GM12878 (cell line): Measurements from ENCODE around the gene CBFA2T3. TPM values are rescaled to one million over a fixed set of nuclear protein-coding genes. Genes with fewer than 3 reads are reported as not detected.

Source experiments
- ATAC-seq: fragments of 200-7000 bp; cut with Tn5 transposase; 3 replicates; pipeline ENCODE4 v1.9.1; 2020; ENCODE audit warnings: mild to moderate bottlenecking, moderate library complexity
- BruUV-seq: library from RNA; stranded (reverse); fragments of 400-500 nt; replicated peaks from 2 replicates; lab custom pipeline; 2021; lab: Mats Ljungman, UMichigan
- CTCF ChIA-PET: fragments of 300-600 bp; sonication (Branson Sonifier 250); formaldehyde crosslinking; extraction: SDS; loops from one replicate; lab custom pipeline; 2021; ENCODE audit warnings: inconsistent platforms; lab: Yijun Ruan, JAX
- POLR2A ChIA-PET: fragments of 350-600 bp; formaldehyde crosslinking; extraction: SDS; loops from one replicate; lab custom pipeline; 2021; ENCODE audit warnings: inconsistent platforms; lab: Charles Lee
- RAD21 ChIA-PET: fragments of 300-600 bp; sonication (Branson Sonifier 250); formaldehyde crosslinking; loops from one replicate; lab custom pipeline; 2023; ENCODE audit warnings: antibody characterized with exemption; ENCODE audit not compliant: unreplicated experiment; lab: Charles Lee
- SMC1A ChIA-PET: fragments of 300-600 bp; sonication (Branson Sonifier 250); formaldehyde crosslinking; loops from one replicate; lab custom pipeline; 2023; ENCODE audit not compliant: unreplicated experiment, uncharacterized antibody; lab: Charles Lee
- DNase-seq: peaks from one replicate; pipeline ENCODE4 v3.0.0-alpha.2; 2011; ENCODE audit warnings: low read depth, low spot score
- FAIRE-seq: peaks from 3 replicates; lab custom pipeline; 2011; peaks lifted over from hg19 to GRCh38; lab: Jason Lieb, UNC
- H2AFZ ChIP-seq: 2 replicates; pipeline ENCODE4 v1.6.0; 2011; ENCODE audit warnings: low read depth, low read length, control low read depth; ENCODE audit not compliant: control insufficient read depth
- H3K27ac ChIP-seq: 2 replicates; pipeline ENCODE4 v1.5.1; 2011; ENCODE audit warnings: control low read depth; ENCODE audit not compliant: control insufficient read depth, insufficient read depth
- H3K27me3 ChIP-seq, 2 experiments: replicated peaks in 1 of 2; 2 replicates each; pipeline versions ENCODE4 v1.6.0 to v1.6.1; 2011; ENCODE audit warnings: low read length in 1 of 2; ENCODE audit not compliant: control insufficient read depth in 2 of 2, insufficient read depth in 2 of 2
- H3K36me3 ChIP-seq, 2 experiments: 2 replicates each; pipeline ENCODE4 v1.5.1; 2011; ENCODE audit warnings: low read length in 1 of 2; ENCODE audit not compliant: control insufficient read depth in 2 of 2, insufficient read depth in 2 of 2
- H3K4me1 ChIP-seq: 2 replicates; pipeline ENCODE4 v1.6.1; 2011; ENCODE audit warnings: mild to moderate bottlenecking, low read length, moderate library complexity, mixed read lengths; ENCODE audit not compliant: control insufficient read depth, insufficient read depth
- H3K4me2 ChIP-seq: 2 replicates; pipeline ENCODE4 v1.6.0; 2011; ENCODE audit warnings: control low read depth; ENCODE audit not compliant: control insufficient read depth, insufficient read depth
- H3K4me3 ChIP-seq: fragments of 200-600 bp; sonication (generic); 2 replicates; pipeline ENCODE4 v1.5.1; 2016
- H3K79me2 ChIP-seq: 2 replicates; pipeline ENCODE4 v1.6.0; 2011; ENCODE audit warnings: low read length; ENCODE audit not compliant: control insufficient read depth, insufficient read depth
- H3K9ac ChIP-seq: 2 replicates; pipeline ENCODE4 v1.8.0; 2011; ENCODE audit warnings: low read length, control low read depth, mixed read lengths; ENCODE audit not compliant: control insufficient read depth, insufficient read depth
- H3K9me3 ChIP-seq: replicated peaks from 3 replicates; pipeline ENCODE4 v1.5.1; 2011; ENCODE audit warnings: mild to moderate bottlenecking, low read length; ENCODE audit not compliant: control insufficient read depth, insufficient read depth
- H4K20me1 ChIP-seq: 2 replicates; pipeline ENCODE4 v1.6.0; 2011; ENCODE audit not compliant: control insufficient read depth, insufficient read depth
- ATF3 ChIP-seq: IDR thresholded peaks from 2 replicates; pipeline ENCODE4 v1.6.1; 2011; ENCODE audit warnings: low read depth, mild to moderate bottlenecking, low read length, moderate library complexity, borderline replicate concordance; ENCODE audit errors: extremely low read depth
- E2F4 ChIP-seq: IDR thresholded peaks from 2 replicates; pipeline ENCODE4 v1.6.1; 2012; ENCODE audit warnings: low read depth, low read length, improper control_type of control experiment
- GABPA ChIP-seq: IDR thresholded peaks from 2 replicates; pipeline ENCODE4 v1.6.1; 2014; ENCODE audit warnings: antibody characterized with exemption, low read depth, mild to moderate bottlenecking, inconsistent platforms
- KDM1A ChIP-seq: fragments of 200-600 bp; sonication (generic); IDR thresholded peaks from 2 replicates; pipeline ENCODE4 v1.6.1; 2016; ENCODE audit warnings: borderline replicate concordance
- MXI1 ChIP-seq: fragments of 150-350 bp; IDR thresholded peaks from 2 replicates; pipeline ENCODE4 v1.6.1; 2011; ENCODE audit warnings: low read depth, mild to moderate bottlenecking, inconsistent platforms, low read length, improper control_type of control experiment
- NRF1 ChIP-seq: conservative IDR thresholded peaks from 2 replicates; pipeline ENCODE4 v1.6.1; 2011; ENCODE audit warnings: mild to moderate bottlenecking, low read depth, low read length, improper control_type of control experiment
- PAX5 ChIP-seq: IDR thresholded peaks from 2 replicates; pipeline ENCODE4 v1.6.1; 2011; ENCODE audit warnings: low read depth, low read length, borderline replicate concordance
- POLR2AphosphoS5 ChIP-seq: IDR thresholded peaks from 2 replicates; pipeline ENCODE4 v1.6.1; 2011; ENCODE audit warnings: mild to moderate bottlenecking, low read length, inconsistent platforms
- SIX5 ChIP-seq: IDR thresholded peaks from 2 replicates; pipeline ENCODE4 v1.6.1; 2011; ENCODE audit warnings: mild to moderate bottlenecking, low read depth, low read length, moderate library complexity; ENCODE audit not compliant: severe bottlenecking
- SP1 ChIP-seq: IDR thresholded peaks from one replicate; pipeline ENCODE4 v1.6.1; 2011; ENCODE audit warnings: low read depth, low read length
- WRNIP1 ChIP-seq: IDR thresholded peaks from 2 replicates; pipeline ENCODE4 v1.6.1; 2011; ENCODE audit warnings: low read depth, low read length, improper control_type of control experiment, borderline replicate concordance
- ZBED1 ChIP-seq: IDR thresholded peaks from 2 replicates; pipeline ENCODE4 v1.6.1; 2016; ENCODE audit warnings: borderline replicate concordance
- ZZZ3 ChIP-seq: IDR thresholded peaks from 2 replicates; pipeline ENCODE4 v1.6.1; 2011; ENCODE audit warnings: low read depth; ENCODE audit not compliant: control insufficient read depth, insufficient read length
- WGBS: methylation state at CpG from one replicate; pipeline ENCODE4 v1.1.6; 2016; ENCODE audit warnings: low lambda C conversion rate; ENCODE audit not compliant: insufficient replicate concordance, insufficient coverage; ENCODE audit errors: missing lambda C conversion rate; 5-methylcytosine and 5-hydroxymethylcytosine counted together
- in situ Hi-C: fragments of 300-500 bp; cut with MboI; formaldehyde crosslinking; loops from 9 replicates; pipeline ENCODE4 v1.14.3; 2018; ENCODE audit warnings: mixed read lengths
- intact Hi-C: fragments of 100-400 bp; cut with micrococcal nuclease; formaldehyde crosslinking; loops from one replicate; pipeline ENCODE4 v1.14.2; 2022; ENCODE audit not compliant: unreplicated experiment
- polyA plus RNA-seq, 11 experiments: library from polyadenylated mRNA; depleted of rRNA in 4 of 11; unstranded in 6 of 11; stranded (reverse) in 5 of 11; fragments of >200 nt; fragmentation: Nextera tagmentation in 4 of 11; fragmentation: Illumina TruSeq in 1 of 11; extraction: Ambion mirVana in 4 of 11; extraction: Trizol in 1 of 11; gene quantifications; 1 replicate in 1 of 11; 2 replicates in 10 of 11; pipeline versions ENCODE4 v1.2.1 to v1.2.3, GENCODE V29; 2011 to 2016; ENCODE audit warnings: inconsistent platforms in 2 of 11, missing spikeins in 2 of 11, low read depth in 1 of 11
- total RNA-seq, 4 experiments: library from RNA; depleted of rRNA in 3 of 4; stranded (reverse); fragments of >200 nt in 3 of 4; fragmentation: Illumina TruSeq in 1 of 4; extraction: Trizol in 1 of 4; gene quantifications; 2 replicates each; pipeline versions ENCODE4 v1.2.1 to v1.2.3, GENCODE V29; 2013 to 2021

Gene CBFA2T3
- total and polyA plus RNA-seq, 10 of the 15 experiments (the other 5 are each of a cell fraction or from before 2014, with no cell fraction given): 0.69 to 42.6 (median 4.5) TPM

GRCh38 chr16:88872650-88873331, 104.2 kb downstream of the CBFA2T3 start:
- H3K79me2 ChIP-seq: no peaks in the 10 kb centered on the region
- H3K27ac ChIP-seq: no peak overlapping the region
- H3K9ac ChIP-seq: no peak overlapping the region
- in situ Hi-C loops: no loop called here
- POLR2A ChIA-PET: no interaction called here
- H3K9me3 ChIP-seq: no peaks in the 10 kb centered on the region
- 19% methylated on average over 25 of the region's 25 CpGs for WGBS
- RAD21 ChIA-PET: no interaction called here
- CTCF ChIA-PET: no interaction called here
- no peak; the same call in 2 of the 3 replicates for ATAC-seq
- H3K36me3 ChIP-seq: no peaks in the 10 kb centered on the region
- H3K4me3 ChIP-seq: no peak overlapping the region
- TF ChIP-seq NRF1 (no peak), POLR2AphosphoS5 (peak; percentile 8; the same call in 1 of the 2 replicates)
- TF ChIP-seq, all 136 proteins: peak for 1
- Histone ChIP-seq H3K27me3 (peaks cover 4 to 6% of the 10 kb centered on the region in 2 experiments), H2AFZ (no peak overlapping the region), H4K20me1 (no peaks in the 10 kb centered on the region), H3K4me1 (no peaks in the 10 kb centered on the region; the same call in 1 of the 2 replicates), H3K4me2 (no peak overlapping the region)
- DNase-seq (no peak), FAIRE-seq (no peak)
- intact Hi-C loops: no loop called here
- SMC1A ChIA-PET: no interaction called here
- BruUV-seq: no TSS peak

- WGBS: 49% methylated on average over 15 of the region's 21 CpGs
- ChIA-PET POLR2A (no interaction called here), CTCF (no interaction called here), RAD21 (no interaction called here), SMC1A (no interaction called here)
- no peak overlapping the region for H2AFZ ChIP-seq
- ATAC-seq (no peak), DNase-seq (no peak), FAIRE-seq (no peak)
- intact Hi-C loops (no loop called here), in situ Hi-C loops (no loop called here)
- H3K4me1 ChIP-seq: no peaks in the 10 kb centered on the region; the same call in 1 of the 2 replicates
- H3K27ac ChIP-seq: no peak overlapping the region
- no peak overlapping the region for H3K9ac ChIP-seq
- no peaks in the 10 kb centered on the region for H4K20me1 ChIP-seq
- BruUV-seq: no TSS peak
- H3K27me3 ChIP-seq: peaks cover 4 to 6% of the 10 kb centered on the region in 2 experiments
- H3K36me3 ChIP-seq: no peaks in the 10 kb centered on the region
- TF ChIP-seq KDM1A: no peak
- TF ChIP-seq SIX5: no peak
- no peak for TF ChIP-seq WRNIP1
- TF ChIP-seq SP1: no peak
- no peak for TF ChIP-seq PAX5
- TF ChIP-seq E2F4: no peak
- no peak for TF ChIP-seq MXI1
- TF ChIP-seq ZZZ3: no peak
- no peak for TF ChIP-seq ATF3
- TF ChIP-seq GABPA: no peak
- no peak for TF ChIP-seq ZBED1
- H3K79me2 ChIP-seq: no peaks in the 10 kb centered on the region
- H3K9me3 ChIP-seq: no peaks in the 10 kb centered on the region
- H3K4me3 ChIP-seq: no peak overlapping the region
- 0 out of 2 replicates have a peak overlapping the region, but pooled peaks have one; percentile 42 for H3K4me2 ChIP-seq
Observed at GRCh38 chr16:88871730-88872416, 105.1 kb downstream of the CBFA2T3 start.
